Fibroblast of skin of scalp (primary cell): ENCODE data around the gene HOXD13.

ENCODE experiments used
- DNase-seq: peaks from one replicate; pipeline ENCODE4 v3.0.0-alpha.2; 2013

The HOXD13 gene

DNA sequence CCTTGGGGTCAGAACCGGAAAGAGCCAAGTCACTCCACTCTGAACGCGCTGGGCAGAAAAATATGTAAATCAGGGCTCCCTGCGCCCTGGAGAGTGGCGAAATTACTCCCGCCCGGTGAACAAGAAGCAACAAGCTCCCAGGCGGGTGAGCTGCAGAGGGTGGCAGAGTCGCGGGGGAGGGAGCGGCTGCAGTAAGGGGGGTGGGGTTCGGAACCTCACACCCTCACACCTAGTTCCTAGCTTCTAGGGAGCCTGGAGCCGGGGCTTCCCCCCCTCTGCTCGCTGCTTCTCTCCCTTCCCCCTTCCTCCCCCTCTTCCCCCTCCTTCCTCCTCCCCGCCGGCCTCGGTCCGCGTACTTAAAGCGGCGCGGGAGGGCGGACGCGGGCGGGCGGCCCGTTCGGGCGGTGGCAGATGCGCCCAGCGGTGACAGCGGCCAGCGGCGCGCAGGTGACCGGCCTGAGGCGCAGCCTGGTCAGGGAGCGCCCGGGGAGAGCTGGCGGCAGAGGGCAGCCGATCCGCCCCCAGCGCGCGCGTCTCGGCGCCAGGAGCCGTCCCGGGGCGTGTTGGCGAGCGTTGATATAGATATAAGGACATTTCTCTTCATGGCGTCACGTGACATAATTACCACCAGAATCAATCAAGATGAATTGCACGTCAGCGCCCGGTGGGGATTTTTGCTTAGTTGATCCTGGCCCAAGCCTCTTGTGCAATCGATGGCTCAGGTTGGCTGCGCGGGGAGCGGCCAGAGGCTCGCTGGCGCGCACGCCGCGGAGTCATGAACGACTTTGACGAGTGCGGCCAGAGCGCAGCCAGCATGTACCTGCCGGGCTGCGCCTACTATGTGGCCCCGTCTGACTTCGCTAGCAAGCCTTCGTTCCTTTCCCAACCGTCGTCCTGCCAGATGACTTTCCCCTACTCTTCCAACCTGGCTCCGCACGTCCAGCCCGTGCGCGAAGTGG, 14.3 kb downstream of the HOXD13 start, which contains the start of gene HOXD11:
Gene HOXD11, plus strand, starts transcription at position 700 of the 959 bp plus-strand sequence. Its CDS starts 76 bp downstream, at position 776.
- no peak for DNase-seq

DNA sequence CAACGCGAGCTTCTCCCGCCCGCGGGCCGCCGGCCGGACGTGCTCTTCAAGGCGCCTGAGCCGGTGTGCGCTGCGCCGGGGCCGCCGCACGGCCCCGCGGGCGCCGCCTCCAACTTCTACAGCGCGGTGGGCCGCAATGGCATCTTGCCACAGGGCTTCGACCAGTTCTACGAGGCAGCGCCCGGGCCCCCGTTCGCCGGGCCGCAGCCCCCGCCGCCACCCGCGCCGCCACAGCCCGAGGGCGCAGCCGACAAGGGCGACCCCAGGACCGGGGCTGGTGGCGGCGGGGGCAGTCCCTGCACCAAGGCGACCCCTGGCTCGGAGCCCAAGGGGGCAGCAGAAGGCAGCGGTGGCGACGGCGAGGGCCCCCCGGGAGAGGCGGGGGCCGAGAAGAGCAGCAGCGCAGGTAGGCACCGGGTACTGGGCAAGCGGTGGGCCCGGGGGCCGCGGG, 15.2 kb downstream of the HOXD13 start:
- no peak for DNase-seq

DNA sequence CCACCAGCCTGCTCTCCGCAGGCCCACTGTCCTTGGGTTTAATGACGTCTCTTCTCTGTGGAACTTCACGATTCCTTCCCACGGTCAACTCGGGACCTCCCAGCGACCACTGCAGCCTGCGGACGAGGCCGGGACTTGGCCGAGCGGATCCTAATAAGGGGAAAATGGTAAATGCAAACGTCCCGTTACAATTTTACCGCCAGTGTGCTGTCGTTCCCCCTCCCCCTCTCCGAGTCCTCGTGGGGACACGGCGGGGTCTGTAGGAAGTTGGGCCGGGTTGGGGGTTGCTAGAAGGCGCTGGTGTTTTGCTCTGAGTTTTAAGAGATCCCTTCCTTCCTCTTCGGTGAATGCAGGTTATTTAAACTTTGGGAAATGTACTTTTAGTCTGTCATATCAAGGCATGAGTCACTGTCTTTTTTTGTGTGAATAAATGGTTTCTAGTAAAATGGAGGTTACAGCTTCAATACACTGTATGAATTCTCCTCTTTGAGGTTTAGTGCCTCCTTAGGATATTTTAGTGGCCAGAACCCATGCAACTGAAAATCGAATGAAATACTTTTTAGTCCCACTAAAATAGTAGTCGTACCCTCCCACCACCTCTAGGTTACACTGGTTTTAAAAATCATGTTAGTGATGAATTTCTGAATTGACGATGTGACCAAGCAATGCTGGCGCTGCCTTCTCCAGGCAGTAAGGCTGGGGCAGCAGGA, 16.8 kb downstream of the HOXD13 start:
- no peak for DNase-seq

DNA sequence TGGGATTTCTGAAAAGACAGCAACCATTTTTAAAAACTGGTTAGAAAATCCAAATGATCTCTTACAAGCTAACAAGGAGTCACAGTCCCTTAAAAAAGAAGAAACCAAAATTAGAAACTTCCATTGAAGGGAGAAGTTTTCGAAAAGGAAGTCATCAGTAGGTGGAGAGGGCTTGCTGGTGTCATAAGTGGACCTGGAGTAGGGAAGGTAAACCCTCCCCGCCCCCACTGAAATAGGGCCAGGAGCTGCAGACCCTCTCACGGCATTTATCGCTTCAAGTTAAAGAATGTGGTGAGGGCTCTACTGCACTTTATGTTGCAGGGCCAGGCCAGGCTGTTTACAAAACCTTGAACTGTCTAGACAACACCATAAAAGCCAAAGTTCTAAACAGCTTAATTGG, 17.4 kb downstream of the HOXD13 start:
- no peak for DNase-seq

DNA sequence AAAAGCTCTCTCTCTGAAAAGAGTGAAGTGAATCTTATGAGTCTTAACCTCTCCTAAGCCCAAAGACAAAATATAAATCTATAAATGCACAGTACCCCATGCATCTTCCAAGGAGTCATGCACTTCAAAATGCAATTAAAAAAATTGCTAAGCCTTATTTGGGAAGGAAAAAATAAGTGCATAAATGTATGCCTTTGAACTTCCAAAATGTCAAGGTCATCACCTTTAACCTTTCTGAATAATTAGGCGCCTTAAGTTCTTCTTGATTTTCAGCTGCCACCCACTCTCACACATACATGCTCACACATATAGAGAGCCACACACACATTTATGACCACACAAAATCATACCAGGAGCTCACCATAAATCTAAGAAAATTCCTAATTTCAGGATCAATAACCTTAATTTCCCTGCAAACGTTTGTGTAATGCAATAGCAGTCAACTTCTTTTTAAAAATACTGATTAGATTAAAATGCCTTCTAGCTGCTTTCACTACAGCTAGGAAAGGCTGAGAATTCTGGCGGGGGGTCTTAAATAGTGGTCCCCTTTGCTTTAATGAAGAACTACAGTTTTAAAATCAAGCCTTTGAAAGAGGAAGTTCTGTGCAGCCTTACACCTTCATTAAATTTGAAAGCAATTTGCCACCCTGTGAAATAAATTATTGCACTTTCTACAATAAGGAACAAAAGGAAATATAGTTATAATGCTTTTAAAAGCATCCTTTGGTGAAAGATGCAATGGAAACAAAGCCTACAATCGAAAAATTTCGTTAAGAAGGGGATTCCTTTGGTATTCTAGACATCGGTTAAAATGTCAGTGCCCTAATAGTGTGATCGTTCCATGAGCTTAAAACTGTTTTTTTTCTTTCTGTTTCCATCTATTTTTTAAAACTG, 18.1 kb downstream of the HOXD13 start:
- no peak for DNase-seq

DNA sequence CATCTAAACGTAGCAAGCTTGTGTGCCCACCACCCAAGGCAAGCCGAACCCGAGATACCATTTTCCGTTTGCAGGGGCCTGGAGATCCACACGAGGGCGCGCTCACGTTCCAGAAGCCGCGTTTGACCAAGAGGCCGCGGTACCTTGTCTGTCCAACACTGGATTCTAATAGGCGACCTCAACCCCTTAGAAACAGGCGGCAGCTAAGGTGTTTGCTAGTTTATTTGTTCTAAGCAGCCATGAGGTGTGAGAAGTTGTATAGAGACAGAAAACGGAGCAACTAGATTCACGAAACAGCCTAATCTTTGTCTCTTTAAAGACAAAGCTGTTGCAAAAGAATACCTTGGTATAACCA, 18.8 kb downstream of the HOXD13 start:
- DNase-seq: peak; percentile 60

DNA sequence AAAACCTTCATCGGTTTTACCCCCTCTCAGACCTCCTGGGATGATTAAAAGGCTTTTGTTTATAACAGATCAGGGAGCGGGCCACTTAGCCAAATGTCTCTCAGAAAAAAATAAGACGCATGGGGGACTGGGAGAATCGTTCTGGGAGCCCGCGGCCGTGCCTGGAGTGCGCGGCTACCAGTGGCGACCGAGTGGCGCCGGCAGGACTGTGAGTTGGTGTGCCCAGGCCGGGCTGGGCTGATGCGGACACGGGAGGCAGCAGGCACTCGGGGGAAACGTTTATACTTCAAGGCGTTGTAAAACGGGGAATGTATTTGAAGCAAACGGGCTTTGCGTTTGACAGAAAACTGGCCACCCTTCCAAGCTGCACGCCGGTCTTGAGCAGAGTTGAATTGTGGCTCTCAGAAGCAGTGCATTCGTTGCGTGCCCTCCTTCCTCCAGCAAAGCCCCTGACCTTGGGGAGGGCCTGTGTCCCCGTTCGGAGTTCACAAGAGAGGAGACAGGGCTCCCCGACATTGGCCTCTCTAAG, 19.4 kb downstream of the HOXD13 start:
- no peak for DNase-seq

DNA sequence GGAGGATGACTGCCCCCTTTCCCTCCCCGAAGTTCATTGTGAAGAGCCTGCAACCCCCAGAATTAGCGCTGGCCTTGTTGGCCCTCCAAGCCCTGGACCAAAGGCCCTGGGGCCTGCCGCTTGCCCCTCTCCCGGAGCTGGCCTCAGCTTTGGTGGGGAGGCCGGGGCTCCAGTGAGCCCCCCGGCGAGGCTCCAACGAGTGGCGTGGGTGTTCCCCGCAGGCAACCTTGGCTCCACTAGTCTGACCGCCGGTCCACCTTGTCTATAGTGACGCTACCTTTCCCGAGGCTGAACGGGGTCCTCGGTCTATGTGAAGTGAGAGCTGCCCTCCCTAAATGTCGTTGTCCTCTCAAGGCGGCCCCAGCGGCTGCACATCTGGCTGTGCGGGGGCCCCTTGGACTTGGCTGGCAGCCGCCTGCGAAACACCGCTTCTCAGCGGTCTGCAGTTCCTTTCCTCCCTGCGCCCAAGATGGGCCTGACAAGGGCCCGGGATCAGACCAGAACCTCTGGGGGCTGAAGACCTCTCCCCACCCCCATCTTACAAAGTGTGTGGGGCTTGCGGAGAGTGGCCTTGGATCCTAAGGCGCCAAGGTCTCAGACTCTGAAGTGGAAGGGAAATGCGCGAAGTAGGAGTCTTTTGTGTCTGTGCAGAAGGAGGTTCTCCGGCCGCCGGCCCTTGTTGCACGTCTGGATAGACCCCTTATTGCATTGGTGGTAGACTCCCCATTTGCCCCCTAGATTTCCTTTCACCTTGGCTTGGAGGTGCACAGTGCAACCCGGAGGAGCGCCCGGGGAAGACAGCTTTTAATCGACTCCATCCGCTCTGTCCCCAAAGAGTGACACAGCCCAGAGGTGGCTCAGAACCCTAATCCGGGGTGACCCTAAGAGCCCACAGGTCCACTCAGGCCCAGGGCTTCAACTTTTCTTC, 20.1 kb downstream of the HOXD13 start:
- DNase-seq: no peak

DNA sequence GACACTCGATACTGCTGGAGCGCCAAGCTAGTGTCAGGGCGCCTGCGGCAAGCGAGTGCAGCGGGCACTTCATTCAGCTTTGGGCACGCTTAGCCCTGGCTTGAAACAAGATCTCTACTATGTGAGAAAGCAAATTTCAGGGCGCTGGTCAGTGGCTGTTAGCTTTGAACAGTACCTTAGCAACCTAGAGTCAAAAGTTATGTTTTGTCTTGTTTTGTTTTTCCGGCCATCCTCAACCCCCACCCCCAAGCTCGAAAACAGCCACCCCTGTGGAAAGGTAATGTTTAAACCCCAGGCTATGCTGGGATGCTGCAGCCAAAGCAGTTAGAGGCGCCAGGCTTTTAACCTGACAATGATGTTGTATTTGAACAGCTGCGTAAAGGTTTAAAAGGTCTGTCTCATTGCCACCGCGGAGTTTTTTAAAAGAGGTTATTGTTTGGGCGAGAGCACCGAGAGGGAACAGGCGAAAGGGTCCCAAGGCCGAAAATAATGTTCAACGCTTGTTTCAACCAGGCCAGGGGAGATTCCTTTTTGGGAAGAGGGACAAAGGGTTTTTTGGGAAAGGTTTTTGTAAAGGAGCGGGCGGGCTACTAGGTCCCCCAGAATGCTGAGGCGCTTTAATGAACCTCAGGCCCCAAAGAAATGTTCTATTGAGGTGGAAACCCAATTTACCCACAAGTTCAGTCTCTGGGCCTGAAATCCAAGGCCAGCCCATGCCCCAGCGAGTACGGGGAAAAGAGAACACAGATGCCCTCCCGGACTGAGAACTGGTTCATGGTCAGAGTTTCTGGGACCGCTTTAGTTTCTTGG, 21.8 kb downstream of the HOXD13 start:
- DNase-seq: no peak

DNA sequence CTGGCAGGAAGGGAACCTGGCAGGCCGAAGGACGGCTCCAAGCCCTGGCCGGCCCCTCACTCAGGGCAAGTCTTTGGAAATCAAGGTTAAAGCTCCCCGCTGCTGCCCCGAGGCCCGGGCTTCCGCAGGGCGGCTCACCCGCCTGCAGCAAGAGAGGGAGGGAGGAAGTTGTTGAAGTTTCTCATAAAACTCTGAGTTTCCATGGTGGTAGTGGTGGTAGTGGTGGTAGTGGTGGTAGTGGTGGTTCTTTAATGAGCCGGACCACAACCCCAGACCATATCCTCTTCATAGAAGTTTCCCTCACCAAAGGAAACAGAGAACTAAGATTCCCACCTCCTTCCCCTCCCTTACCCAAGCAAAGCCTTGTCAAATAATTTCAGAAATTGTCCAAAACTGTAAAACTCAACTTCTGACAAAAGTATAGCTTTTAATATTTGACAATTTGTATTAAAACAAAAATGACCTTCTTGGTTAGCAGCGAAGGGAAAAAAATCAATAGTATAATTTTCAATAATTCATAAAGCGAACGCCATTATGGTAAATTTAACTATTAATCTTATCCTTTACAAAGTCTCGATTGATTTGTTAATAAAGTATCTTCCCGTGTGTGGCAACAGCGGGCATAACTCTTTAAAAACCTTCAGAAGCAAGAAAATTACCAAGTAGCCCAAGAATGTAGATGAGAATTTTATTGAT, 22.6 kb downstream of the HOXD13 start:
- DNase-seq: no peak

DNA sequence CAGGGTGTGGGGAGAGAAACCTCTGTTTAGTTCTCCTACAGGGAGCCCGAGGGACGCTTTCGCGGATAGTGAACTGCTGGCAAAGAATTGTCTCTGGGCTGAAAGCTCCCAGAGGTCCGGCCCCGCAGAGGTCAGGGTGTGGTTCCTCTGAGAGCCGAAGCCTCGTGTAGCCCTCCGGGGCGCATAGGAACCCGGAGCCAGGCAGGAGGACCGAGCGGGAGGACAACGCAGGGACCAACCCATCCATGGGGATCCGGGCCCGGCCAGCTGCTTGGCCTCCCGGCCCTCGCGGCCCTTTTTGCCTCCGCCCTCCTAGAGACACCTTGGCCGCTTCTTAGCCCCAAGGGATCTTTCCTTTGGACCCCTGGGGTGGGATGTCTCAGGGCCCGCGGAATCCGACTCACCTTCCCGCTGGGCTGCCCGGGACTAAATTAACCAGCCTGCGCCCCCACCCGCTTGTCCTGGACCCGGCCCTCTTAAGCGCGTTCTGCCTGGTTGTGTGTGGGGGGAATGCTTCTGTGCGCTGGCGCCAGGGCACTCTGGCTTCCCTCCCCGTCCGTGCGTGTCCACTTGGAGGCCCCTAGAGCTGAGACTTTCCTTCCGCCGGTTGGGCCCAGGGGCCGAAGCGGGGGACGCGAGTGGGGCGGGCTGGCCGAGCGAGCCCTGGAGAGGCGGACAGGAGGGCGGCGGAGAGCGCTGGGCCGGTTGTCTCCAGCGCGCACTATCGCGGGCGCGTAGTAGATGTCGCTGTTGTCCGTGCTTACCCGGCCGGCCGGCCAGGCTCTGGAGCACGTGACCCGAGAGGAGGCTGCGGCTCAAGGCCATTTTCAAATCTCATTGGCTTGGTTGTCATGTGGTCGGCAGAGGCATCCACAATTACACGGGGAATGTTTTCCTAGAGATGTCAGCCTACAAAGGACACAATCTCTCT, 23.6 kb downstream of the HOXD13 start, which contains the start of gene HOXD10:
Gene HOXD10, plus strand, starts transcription at position 896 of the 931 bp plus-strand sequence. CDS start 56 bp downstream, outside the sequence.
- peak; percentile 79 for DNase-seq

DNA sequence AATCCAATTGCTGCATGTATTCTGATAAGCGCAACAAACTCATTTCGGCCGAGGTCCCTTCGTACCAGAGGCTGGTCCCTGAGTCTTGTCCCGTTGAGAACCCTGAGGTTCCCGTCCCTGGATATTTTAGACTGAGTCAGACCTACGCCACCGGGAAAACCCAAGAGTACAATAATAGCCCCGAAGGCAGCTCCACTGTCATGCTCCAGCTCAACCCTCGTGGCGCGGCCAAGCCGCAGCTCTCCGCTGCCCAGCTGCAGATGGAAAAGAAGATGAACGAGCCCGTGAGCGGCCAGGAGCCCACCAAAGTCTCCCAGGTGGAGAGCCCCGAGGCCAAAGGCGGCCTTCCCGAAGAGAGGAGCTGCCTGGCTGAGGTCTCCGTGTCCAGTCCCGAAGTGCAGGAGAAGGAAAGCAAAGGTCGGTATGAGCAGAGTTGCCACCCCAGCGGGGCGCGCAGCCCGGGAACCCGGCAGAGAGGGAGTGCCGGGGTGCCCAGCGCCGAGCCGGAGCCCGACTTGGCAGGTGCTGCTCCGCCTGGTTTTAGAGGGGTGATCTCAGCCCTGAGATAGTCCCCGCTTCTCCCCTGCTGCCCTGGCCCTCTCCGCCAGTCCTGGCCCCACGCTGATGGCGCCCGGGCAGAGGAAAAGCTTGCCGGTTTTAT, 24.8 kb downstream of the HOXD13 start:
- no peak for DNase-seq

DNA sequence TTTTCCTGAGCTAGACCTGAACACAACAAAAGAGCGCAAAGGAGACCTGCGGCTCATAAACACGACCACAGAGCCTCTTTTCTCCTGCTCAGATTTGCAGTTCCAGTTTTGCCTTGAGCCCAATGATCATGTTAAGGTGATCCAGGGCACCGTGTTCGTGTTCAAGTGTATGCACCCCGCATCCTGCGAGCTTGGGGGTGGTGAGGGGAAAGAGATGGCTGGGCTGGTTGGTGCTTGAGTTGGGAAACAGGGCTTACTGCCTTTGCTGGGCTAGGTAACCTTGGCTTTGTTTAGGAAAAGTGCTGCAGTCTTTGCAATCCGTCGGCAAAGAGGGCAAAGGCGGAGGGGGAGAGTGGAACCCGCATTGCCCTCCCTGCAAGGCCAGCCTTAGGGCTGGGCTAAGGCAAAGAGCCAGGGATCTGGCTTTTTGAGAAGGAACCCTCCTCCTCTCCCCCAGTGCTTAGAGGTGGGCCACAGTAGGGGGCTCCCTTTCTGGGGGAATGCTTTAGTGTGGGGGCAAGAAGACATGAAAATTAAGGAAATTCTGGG, 25.4 kb downstream of the HOXD13 start:
- no peak for DNase-seq

DNA sequence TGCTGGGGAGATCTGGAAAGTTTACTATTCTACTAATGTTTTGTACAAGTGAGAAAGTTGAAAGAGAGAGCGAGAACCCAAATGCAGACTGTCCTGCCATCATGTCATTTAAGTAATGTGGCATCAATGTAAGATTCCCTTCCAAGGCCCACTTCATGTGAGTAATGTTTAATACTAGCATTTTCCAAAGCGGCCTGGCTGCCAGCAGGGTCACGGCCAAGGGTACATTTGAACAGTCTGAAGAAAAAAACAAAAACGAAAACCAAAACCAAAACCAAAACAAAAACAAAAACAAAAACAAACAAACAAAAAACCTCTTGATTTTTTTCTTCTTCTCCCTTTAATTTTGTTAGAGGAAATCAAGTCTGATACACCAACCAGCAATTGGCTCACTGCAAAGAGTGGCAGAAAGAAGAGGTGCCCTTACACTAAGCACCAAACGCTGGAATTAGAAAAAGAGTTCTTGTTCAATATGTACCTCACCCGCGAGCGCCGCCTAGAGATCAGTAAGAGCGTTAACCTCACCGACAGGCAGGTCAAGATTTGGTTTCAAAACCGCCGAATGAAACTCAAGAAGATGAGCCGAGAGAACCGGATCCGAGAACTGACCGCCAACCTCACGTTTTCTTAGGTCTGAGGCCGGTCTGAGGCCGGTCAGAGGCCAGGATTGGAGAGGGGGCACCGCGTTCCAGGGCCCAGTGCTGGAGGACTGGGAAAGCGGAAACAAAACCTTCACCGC, 26.2 kb downstream of the HOXD13 start:
- peak; percentile 56 for DNase-seq

DNA sequence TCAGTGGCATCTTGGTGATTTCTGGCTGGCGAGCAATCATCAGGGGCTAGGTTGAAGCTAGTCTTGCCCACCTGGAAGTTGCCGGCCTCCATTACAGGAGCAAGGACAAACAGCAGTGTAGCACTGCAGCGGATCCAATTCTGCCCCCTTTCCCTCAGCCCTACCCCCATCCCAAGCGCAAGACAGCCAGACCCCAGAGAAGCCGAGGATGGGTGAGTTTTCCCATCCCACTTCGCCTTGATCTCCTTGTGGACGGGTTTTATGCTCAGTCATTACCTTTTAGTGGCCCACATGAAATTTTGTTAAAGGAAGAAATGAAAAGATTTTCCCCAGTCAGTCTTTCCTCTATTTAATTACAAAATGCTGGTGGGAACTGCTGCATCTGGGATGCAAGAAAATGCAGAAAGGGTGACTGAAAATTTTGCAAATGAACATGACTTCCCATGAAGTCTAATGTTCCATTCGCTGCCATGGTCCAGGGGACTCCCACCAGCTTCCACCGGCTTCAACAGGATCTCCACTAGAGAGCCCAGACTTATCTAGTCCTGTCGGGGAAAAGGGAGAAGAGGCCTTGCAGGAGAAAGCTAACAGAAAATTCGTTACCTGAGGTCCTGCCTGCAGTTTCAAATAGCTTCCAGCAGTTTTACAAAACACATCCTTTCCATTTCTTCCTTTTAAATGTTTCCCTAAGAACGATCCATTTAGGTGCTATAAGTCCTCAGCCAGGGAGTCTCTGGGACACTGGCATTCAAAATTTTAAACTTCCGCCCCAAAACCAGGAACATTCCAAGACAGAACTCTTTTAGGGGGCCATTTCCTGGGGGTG, 28.1 kb downstream of the HOXD13 start:
- no peak for DNase-seq
